Neuron (in vitro differentiated cells): ENCODE results near the gene NFATC1.

Source experiments
- H2AFZ ChIP-seq: one replicate; pipeline ENCODE4 v1.6.1; 2013; ENCODE audit warnings: low read depth, mild to moderate bottlenecking, inconsistent platforms, low read length, moderate library complexity
- H3K27me3 ChIP-seq: one replicate; pipeline ENCODE4 v1.6.1; 2013; ENCODE audit warnings: low read length; ENCODE audit not compliant: insufficient read depth
- H3K36me3 ChIP-seq: one replicate; pipeline ENCODE4 v1.6.1; 2013; ENCODE audit warnings: low read length; ENCODE audit not compliant: insufficient read depth
- H3K4me1 ChIP-seq: one replicate; pipeline ENCODE4 v1.6.1; 2013; ENCODE audit warnings: low read length; ENCODE audit not compliant: insufficient read depth
- H3K4me3 ChIP-seq: 2 replicates; pipeline ENCODE4 v1.5.1; 2013; ENCODE audit warnings: mild to moderate bottlenecking, low read length, moderate library complexity
- H3K9me3 ChIP-seq: one replicate; pipeline ENCODE4 v1.6.1; 2013; ENCODE audit warnings: low read length

The NFATC1 gene

DNA sequence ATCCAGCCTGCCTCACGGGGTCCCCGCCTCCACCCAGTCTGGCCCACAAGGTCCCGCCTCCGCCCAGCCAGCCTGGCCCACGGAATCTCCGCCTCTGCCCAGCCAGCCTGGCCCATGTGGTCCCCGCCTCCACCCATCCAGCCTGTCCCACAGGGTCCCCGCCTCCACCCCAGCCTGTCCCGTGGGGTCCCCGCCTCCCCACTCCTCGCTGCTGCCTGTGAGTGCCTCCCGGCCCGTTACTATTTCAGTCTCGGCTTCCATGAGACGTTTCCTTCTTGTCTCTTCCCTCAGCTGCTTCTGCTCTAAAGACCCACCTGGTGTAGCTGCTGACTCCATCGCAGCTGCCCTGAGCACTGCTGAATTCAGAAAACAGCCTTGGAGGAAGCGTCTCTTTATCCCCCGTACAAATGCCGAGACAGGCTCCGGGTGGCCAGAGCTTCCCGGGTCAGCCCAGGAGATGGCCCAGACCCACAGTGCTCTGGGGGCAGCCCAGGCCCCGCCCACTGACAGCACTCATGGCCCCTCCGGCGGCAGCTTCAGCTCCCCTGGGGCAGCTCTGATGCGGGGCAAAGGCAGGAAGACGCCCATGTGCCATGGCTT, 69.8 kb downstream of the NFATC1 start:
- H3K36me3 ChIP-seq = no peaks in the 10 kb centered on the region
- H3K4me3 ChIP-seq = no peak overlapping the region
- H2AFZ ChIP-seq = peak overlapping the region; percentile 52
- H3K4me1 ChIP-seq = no peaks in the 10 kb centered on the region
- no peaks in the 10 kb centered on the region for H3K27me3 ChIP-seq
- H3K9me3 ChIP-seq = no peaks in the 10 kb centered on the region

- Histone ChIP-seq H3K4me1 (no peaks in the 10 kb centered on the region), H2AFZ (no peak overlapping the region), H3K27me3 (no peaks in the 10 kb centered on the region), H3K9me3 (no peaks in the 10 kb centered on the region), H3K36me3 (no peaks in the 10 kb centered on the region), H3K4me3 (no peak overlapping the region)
These were observed 70.9 kb downstream of the NFATC1 start for GRCh38 chr18:79466591-79466990.

- H2AFZ ChIP-seq = no peak overlapping the region
- H3K4me3 ChIP-seq = no peak overlapping the region
- H3K27me3 ChIP-seq = no peaks in the 10 kb centered on the region
- no peaks in the 10 kb centered on the region for H3K36me3 ChIP-seq
- no peaks in the 10 kb centered on the region for H3K4me1 ChIP-seq
- H3K9me3 ChIP-seq = no peaks in the 10 kb centered on the region
These were observed 71.4 kb downstream of the NFATC1 start for GRCh38 chr18:79467126-79467525.

GRCh38 chr18:79468119-79468789, 72.5 kb downstream of the NFATC1 start:
- H3K4me1 ChIP-seq = no peaks in the 10 kb centered on the region
- no peaks in the 10 kb centered on the region for H3K36me3 ChIP-seq
- no peaks in the 10 kb centered on the region for H3K27me3 ChIP-seq
- H2AFZ ChIP-seq = no peak overlapping the region
- H3K4me3 ChIP-seq = no peak overlapping the region
- H3K9me3 ChIP-seq = no peaks in the 10 kb centered on the region

- no peaks in the 10 kb centered on the region for H3K27me3 ChIP-seq
- no peak overlapping the region for H2AFZ ChIP-seq
- H3K4me1 ChIP-seq = no peaks in the 10 kb centered on the region
- no peak overlapping the region for H3K4me3 ChIP-seq
- no peaks in the 10 kb centered on the region for H3K36me3 ChIP-seq
- H3K9me3 ChIP-seq = no peaks in the 10 kb centered on the region
These were observed 73.6 kb downstream of the NFATC1 start for GRCh38 chr18:79469309-79469708.

- H2AFZ ChIP-seq = no peak overlapping the region
- H3K4me3 ChIP-seq = no peak overlapping the region
- no peaks in the 10 kb centered on the region for H3K9me3 ChIP-seq
- H3K36me3 ChIP-seq = no peaks in the 10 kb centered on the region
- no peaks in the 10 kb centered on the region for H3K4me1 ChIP-seq
- no peaks in the 10 kb centered on the region for H3K27me3 ChIP-seq
These were observed 74.2 kb downstream of the NFATC1 start for GRCh38 chr18:79469751-79470505.

- H2AFZ ChIP-seq = no peak overlapping the region
- no peaks in the 10 kb centered on the region for H3K27me3 ChIP-seq
- H3K9me3 ChIP-seq = peaks cover 2% of the 10 kb centered on the region
- H3K4me3 ChIP-seq = no peak overlapping the region
- H3K4me1 ChIP-seq = no peaks in the 10 kb centered on the region
- H3K36me3 ChIP-seq = no peaks in the 10 kb centered on the region
These were observed 74.8 kb downstream of the NFATC1 start for GRCh38 chr18:79470547-79470946.

- Histone ChIP-seq H3K27me3 (no peaks in the 10 kb centered on the region), H2AFZ (no peak overlapping the region), H3K36me3 (no peaks in the 10 kb centered on the region), H3K4me1 (no peaks in the 10 kb centered on the region), H3K4me3 (no peak overlapping the region), H3K9me3 (peaks cover 2% of the 10 kb centered on the region)
These were observed 75.3 kb downstream of the NFATC1 start for GRCh38 chr18:79471046-79471445.

- no peak overlapping the region for H3K4me3 ChIP-seq
- H3K36me3 ChIP-seq = no peaks in the 10 kb centered on the region
- H3K27me3 ChIP-seq = no peaks in the 10 kb centered on the region
- no peak overlapping the region for H2AFZ ChIP-seq
- peaks cover 2% of the 10 kb centered on the region for H3K9me3 ChIP-seq
- H3K4me1 ChIP-seq = no peaks in the 10 kb centered on the region
These were observed 75.9 kb downstream of the NFATC1 start for GRCh38 chr18:79471597-79471996.

DNA sequence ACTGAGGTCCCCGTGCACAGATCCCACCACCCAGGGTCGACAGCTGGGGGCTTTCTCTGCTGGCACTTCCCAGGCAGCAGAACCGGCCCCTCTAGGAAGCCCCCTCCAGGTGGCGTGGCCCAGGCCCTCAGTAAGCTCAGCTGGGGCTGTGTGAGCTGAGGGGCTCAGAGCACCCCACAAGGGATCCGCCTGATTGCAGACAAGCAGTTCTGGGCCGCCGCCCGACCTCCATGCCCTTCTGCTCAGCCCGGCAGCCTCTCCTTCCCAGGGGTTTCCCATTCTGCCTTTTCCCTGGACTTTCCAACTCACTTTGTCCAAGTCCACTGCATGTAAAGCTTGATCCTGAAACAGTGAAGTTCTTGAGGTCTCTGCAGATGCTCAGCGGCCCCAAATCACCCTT, 76.4 kb downstream of the NFATC1 start:
- Histone ChIP-seq H3K27me3 (no peaks in the 10 kb centered on the region), H3K36me3 (no peaks in the 10 kb centered on the region), H3K4me3 (no peak overlapping the region), H3K9me3 (peaks cover 2% of the 10 kb centered on the region), H2AFZ (no peak overlapping the region), H3K4me1 (no peaks in the 10 kb centered on the region)

- Histone ChIP-seq H3K4me3 (no peak overlapping the region), H3K27me3 (no peaks in the 10 kb centered on the region), H3K36me3 (no peaks in the 10 kb centered on the region), H2AFZ (no peak overlapping the region), H3K4me1 (no peaks in the 10 kb centered on the region), H3K9me3 (peaks cover 2% of the 10 kb centered on the region)
These were observed 77.2 kb downstream of the NFATC1 start for GRCh38 chr18:79472946-79473345.

GRCh38 chr18:79476031-79476917, 80.5 kb downstream of the NFATC1 start:
- Histone ChIP-seq H3K27me3 (no peaks in the 10 kb centered on the region), H3K9me3 (peaks cover 2% of the 10 kb centered on the region), H3K4me3 (no peak overlapping the region), H3K4me1 (no peaks in the 10 kb centered on the region), H2AFZ (no peak overlapping the region), H3K36me3 (no peaks in the 10 kb centered on the region)
